HG03066 (cell line): ENCODE measurements around the gene TRIM10.
"Not testable (repeated sequence)": the region's sequence is repeated elsewhere in the genome, so short reads cannot be mapped to it uniquely, and the experiment has no call there.

Experiments
- ATAC-seq: cut with Tn5 transposase; IDR thresholded peaks from one replicate; pipeline ENCODE4 v1.9.1; 2021; ENCODE audit warnings: low read depth; ENCODE audit not compliant: unreplicated experiment

Gene TRIM10

DNA sequence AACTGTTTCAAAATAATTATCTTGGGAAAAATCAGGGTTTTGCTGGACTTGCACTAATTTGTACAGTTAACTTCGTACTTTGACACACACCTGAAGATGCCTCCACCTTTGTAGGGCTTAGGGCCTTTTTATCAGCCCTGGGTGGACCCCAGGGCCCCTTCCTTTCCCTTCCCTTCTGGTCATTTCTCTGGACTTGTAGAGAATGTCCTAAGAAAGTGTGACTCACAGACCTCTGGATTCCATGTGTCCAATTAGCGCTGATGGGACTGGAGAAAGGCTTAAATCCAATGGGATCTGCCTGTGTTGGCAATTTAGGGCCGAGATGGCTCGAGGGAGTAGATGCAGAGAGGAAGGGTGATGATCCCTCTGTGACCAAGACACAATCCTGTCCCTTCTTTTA lies 11.7 kb upstream of the TRIM10 start:
- ATAC-seq = no peak

DNA sequence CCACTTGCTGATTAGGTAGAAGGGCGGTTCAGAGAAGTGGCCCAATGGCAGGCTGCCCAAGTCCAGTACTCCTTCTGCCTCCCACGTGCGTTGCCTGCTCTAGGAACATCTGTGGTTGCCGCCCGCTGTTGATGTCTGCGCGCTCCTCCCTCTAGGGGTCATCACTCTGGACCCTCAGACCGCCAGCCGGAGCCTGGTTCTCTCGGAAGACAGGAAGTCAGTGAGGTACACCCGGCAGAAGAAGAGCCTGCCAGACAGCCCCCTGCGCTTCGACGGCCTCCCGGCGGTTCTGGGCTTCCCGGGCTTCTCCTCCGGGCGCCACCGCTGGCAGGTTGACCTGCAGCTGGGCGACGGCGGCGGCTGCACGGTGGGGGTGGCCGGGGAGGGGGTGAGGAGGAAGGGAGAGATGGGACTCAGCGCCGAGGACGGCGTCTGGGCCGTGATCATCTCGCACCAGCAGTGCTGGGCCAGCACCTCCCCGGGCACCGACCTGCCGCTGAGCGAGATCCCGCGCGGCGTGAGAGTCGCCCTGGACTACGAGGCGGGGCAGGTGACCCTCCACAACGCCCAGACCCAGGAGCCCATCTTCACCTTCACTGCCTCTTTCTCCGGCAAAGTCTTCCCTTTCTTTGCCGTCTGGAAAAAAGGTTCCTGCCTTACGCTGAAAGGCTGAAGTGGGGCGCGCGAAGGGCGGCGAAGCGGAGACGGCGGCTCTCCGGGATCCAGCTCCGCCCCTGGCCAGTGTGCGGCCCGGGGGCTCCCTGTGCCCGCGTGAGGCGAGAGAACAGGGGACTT lies 10.9 kb upstream of the TRIM10 start:
- ATAC-seq = no peak

DNA sequence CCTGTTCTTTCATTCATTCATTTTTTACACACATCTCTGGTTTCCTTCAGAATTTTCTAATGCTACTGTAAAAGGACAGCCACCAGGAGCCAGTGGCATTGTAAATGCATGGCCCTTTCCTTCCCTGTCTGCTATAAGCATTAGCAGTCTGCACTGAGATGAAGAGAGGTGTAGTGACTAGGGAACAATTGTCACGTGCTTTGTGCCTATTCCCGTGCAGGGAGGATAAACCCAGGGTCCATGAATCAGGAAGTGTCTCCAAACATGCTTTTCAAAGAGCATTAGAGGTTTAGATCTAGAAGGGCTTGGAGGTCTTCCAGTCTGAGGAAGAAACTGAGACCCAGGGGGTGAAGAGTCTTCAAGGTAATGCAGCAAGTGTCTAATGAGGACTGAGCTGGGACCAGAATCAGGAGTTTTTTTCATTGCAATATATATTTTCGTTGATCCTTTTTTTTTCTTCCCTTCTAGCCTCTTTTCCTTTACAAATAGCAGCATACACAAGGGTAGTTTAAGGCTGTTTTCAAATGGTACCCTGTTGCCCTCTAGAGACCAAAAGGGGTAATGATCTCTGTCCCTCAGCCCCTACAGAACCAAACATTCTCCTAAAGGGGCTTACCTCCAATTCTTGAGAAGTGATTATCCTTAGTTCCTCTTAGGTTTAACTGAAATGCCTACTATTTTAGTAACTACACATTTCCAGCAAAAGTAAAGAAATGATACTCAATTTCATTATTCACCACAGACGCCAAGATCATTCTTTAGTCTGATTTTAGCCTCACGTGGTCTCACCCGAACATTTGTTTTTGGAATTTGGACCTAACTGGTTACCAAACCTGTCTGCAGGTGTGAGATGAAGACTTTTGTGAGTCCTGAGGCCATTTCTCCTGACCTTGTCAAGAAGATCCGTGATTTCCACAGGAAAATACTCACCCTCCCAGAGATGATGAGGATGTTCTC lies 8.9 kb upstream of the TRIM10 start:
- ATAC-seq = no peak

DNA sequence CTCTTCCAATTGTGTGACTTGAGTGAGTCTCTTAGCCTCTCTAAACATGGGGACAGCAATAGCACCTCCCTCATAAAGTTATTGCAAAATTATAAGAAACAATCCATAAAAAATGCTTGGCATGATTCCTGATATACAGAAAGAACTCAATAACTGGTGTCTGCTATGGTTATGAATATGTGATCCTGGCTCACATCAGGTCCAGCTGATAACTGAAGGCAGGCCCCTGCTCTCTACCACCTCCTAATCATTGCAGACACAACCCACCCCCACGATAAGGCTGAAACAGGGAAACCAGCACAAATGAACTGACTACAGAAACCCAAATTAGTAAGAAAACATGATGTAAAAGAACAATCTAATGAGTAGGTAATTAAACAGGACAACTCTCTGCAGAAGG lies 7.7 kb upstream of the TRIM10 start:
- ATAC-seq = no peak

DNA sequence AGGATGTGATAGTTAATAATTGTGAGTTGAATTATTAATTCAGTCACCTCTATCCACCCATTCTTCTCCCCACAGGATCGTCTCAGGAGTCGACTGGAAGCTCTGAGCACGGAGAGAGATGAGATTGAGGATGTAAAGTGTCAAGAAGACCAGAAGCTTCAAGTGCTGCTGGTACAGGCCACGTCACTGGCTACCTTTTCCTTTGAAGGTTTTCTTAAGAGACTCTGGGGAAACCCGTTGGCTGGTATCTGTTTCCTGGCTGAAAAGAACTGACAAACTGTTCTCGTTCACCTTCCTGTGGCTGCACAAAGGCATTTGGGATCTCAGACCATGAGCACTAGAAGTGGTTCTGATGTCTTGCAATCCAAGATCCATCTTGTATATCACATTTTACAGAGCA lies 6.1 kb upstream of the TRIM10 start:
- no peak for ATAC-seq

DNA sequence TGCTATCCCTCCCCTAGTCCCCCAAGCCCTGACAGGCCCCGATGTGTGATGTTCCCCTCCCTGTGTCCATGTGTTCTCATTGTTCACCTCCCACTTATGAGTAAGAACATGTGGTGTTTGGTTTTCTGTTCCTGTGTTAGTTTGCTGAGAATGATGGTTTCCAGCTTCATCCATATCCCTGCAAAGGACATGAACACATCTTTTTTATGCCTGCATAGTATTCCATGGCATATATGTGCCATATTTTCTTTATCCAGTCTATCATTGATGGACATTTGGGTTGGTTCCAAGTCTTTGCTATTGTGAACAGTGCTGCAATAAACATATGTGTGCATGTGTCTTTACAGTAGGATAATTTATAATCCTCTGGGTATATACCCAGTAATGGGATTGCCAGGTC lies 4.2 kb upstream of the TRIM10 start:
- ATAC-seq = not testable (repeated sequence)

DNA sequence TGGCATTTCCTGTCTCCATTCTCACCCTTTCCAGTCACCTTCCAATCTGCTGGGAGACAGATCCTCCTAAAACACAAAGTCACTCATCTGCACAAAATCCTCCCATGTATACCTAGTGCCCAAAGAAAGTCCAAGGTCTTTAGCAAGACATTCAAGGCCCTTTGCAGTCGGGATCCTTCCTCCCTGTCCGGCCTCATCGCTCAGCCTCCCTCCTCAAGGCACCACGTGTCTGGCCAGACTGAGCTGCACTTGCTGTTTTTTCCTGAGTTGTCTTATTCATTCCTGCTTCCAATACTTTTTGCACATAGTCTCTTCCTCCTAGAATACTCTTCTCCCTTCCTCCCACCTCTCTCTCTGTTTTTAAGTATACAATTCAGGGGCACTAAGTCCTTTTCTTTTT lies 3.7 kb upstream of the TRIM10 start:
- ATAC-seq = no peak

DNA sequence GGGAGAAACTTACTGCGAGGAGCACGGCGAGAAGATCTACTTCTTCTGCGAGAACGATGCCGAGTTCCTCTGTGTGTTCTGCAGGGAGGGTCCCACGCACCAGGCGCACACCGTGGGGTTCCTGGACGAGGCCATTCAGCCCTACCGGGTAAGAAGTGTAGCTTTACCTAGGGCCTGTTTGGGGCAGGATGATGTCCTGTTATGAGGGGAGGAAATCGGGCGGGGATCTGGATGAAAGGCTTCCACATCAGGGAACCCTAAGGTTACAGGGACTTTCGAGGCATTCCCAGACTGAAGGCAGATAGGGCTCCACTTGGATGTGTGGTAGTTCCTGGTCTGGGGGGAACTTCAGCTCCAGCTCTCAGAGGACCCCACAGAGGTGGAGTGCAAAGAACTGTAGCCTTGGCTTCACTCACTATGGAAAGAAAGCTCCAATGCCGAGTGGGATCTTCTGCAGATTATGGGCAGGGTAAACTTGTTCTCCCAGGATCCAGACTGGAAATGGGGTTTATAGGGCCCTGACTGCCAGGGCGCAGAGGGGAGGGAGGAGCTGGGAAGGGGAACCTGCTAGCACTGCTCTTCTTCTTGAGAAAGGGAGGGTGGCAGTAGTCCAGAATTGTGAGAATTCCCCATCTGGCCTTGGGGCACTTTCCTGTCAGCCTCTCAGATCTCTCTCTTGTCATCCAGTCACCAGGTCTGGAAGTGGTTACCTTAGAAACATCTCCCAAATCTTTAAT lies 3.1 kb upstream of the TRIM10 start:
- no peak for ATAC-seq

DNA sequence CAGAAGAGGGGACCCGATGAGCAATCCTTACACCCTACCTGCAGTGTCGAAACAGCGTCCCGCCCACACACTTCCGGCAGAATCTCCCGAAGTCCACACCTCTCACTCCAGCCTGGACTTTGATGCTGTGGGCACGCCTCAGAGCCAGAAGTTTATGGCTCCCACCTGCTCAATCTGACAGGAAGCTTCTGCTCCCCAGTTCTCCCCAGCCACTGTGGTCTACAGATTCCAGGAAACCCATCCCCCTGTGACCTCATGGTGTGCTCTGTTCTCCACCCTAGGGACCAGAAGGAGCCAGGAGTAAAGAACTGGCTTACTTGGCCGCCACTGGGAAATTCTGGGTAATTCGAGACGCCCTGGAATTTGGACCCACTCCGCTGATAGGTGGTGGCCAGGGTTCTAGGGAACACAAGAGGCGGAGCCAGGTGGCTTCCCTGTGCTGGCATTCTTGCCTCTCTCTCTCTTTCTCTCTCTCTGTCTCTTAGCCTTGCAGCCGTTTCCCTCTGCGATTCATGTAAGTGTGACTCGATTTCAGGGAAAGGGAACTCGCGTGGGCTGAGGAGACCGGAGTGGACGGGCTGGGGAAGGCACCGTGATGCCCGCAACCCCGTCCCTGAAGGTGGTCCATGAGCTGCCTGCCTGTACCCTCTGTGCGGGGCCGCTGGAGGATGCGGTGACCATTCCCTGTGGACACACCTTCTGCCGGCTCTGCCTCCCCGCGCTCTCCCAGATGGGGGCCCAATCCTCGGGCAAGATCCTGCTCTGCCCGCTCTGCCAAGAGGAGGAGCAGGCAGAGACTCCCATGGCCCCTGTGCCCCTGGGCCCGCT lies 2.3 kb upstream of the TRIM10 start, which contains the start of gene TRIM15:
TRIM15 (plus strand) TSS at position 457 of the 828 bp plus-strand sequence; CDS start at position 596, 139 bp downstream.
- ATAC-seq = no peak

DNA sequence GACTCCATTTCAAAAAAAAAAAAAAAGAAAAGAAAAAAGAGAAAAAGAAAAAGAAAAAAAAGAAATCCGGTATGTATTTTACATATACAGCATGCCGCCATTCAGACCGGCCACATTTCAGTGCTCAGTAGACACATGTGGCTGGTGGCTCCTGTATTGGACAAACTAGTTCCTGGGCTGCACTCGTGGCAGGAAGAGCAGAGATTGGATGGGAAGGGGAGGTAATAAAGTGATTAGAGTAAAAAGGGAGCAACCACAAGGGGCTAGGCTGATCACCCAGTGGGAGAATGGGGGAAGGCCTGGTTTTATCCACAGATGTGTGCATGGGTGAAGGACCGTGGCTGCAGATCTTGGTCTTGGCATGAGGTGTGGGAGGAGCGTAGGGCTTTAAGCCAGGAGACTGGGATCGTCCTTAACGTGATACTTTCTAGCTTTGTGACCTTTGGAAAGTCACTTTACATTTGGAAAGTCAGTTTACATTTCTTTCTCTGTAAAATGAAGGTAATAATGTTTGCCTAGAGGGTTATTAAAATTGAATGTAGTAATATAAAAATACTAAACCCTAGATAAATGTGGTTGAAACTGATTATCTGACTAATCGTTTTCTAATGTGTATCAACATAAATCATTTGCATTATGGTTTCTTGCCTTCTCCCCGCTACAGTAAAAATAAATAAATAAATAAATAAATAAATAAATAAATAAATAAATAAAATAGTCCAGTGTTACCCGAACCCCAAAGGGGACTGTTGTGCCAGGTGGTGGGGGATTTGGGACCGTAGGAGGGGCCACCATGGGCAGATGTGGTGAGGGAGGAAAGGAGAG lies 1.5 kb upstream of the TRIM10 start:
- ATAC-seq = no peak

DNA sequence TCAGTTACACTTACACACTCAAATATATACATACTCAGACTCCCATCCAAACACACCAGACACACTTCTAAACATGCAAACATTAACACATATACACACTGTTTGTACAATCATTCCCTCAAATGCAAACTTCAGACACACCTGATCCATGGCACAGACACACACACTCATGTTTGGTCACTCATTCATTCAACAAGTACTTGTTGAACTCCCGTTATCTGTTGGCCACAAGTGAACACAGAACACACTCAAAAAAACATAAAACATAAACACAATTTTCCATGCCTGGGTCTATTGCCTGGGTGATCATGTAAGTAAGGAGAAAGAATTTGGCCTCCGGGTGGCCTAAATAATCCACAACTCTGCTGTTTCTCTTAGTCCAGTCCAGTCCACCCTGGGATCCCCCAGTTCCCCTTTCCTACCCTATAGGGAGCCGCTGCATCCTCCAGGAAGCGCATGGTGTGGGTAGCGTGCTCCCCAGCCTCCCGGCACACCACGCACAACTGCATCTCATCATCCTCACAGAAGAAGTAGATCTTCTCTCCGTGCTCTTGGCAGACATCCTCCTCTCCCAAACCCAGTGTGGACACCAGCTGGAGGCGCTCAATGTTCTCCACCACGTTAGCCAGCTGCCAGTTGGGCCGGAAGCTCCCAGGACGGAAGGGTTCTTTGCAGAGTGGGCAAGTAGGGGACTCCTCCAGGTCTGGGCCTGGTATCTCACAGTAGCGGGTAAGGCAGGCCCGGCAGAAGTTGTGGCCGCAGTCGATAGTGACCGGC lies 815 bp downstream of the TRIM10 start:
- no peak for ATAC-seq

DNA sequence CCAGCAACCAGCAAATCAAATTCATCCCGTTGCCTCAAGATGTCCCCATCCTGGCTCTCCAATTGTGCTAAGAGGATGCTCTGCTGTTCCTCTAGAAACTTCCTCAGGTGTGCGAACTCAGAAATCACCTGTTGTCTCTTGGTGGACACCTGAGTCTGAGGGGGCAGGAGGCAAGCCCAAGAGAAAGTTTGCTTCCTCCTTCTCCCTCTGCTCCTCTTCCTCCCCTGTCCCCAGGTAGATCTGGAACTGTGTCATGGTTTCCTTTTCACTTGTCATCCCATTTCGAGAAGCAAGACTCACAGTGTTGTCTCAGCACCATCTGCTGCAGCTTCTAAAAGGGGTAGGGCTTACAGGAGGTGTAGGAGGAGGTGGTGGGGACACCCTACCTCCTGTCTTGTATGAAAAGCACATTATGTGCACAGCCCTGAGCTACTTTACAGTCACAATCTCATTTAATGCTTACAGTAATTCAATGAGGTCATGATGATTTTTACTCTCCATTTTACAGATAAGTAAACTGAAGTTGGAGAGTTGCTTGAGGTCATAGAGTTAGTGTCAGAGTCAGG lies 2.5 kb downstream of the TRIM10 start:
- ATAC-seq = no peak

DNA sequence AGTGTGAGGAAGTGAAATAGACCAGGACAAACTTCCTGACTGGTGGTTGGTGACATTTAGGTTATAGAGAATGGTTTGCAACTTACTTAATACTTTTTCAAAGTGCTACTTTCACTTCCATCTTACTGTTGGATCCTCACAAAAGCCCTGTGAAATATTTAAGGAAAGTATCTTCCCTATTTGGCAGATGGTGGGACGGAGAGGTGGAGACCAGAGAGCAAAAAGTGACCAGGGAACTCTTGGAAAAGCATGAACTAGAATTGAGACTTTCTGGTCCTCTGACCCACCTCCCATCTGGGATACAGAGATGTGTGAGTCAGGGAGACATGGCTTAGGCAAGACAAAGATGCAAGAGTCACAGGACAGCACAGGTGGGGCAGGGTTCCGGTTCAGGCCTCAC lies 3.0 kb downstream of the TRIM10 start:
- no peak for ATAC-seq

DNA sequence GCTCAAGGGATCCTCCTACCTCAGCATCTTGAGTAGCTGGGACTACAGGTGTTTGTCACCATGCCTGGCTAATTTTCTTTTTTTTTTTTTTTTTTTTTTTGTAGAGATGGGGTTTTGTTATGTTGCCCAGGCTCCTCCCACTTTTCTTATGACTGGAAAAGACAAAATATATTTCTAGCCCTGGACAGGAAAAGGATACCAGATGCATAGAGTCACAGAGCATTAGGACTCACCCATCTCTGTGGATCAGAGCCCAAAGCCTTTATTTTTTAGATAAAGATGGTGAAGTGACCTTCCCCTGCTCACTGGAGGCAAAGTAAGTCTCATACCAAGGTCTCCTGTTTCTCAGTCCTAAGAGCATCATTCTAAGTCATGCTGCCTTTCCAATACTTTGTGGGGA lies 3.4 kb downstream of the TRIM10 start:
- ATAC-seq = no peak

DNA sequence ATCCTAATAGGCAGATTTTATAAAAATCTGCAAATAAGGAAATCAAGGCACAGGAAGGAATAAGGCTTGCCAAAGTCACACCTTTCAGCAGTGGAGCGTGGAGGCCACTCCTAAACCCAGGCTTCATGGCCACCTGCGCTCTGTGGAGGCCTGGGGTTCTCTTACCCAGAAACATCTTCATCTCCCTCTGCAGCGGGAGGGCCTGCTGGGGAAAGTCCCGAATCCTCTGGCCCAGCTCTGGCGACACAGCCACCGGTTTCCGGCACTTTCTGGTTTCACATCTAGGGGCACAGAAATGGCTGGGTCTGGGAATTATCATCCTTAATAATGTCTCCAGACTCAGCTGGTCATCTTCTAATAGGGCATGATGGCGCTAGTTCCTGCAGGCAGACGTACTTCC lies 4.2 kb downstream of the TRIM10 start:
- ATAC-seq = no peak

DNA sequence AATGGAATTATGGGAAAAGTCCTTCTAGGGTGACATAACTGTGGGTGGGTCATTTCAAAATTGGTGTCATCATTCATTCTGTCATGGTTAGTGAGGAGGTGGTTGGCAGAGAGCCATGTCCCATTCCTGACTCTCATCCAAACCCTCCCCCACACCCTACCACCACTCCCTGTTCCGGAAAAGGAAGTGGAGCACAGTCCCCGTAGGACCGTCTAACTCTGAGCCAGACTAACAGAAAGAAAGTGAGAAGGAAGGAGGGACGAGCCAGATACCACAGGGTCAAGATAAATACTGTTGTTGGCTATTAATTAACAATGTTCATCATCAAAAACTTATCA lies 4.8 kb downstream of the TRIM10 start:
- ATAC-seq = no peak

DNA sequence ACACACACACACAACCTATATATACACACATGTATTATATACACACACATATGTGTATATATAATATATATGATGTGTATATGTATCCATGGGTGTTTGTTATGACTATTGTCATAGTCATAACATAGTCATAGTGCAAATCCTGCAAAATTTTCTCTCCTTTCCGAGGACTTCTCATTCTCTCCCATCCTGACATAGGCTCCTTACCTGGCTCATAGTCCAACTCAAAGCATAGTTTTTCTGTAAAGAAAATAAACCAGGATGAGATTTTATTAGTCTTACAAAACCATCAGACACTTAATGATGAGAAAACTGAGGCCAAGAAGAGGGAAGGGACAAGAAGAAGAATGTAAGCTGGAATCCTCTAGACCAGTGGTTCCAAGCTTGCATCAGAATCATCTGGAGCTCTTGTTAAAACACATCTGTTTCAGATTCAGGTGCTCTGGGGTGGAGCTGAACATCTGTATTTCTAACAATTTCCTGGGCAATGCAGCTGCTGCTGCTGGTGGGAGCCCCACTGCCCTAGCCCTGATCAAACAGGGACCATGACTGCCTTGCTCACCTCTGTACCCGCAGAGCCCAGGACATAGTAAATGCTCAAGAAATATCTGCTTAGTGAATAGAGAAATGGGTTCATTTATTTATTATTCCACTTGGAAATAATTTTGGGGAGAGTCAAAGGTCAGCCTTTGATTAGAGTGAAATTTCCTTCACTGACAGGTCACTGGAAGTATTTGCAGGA lies 5.3 kb downstream of the TRIM10 start:
- no peak for ATAC-seq
